ENCODE data around the gene MMS22L.
"Not testable (repeated sequence)": the region's sequence is repeated elsewhere in the genome, so short reads cannot be mapped to it uniquely, and the experiment has no call there.

Gene MMS22L

GRCh38 chr6:97160280-97160679 lies 122.7 kb downstream of the MMS22L start:
- TF ChIP-seq, protein P1, sequence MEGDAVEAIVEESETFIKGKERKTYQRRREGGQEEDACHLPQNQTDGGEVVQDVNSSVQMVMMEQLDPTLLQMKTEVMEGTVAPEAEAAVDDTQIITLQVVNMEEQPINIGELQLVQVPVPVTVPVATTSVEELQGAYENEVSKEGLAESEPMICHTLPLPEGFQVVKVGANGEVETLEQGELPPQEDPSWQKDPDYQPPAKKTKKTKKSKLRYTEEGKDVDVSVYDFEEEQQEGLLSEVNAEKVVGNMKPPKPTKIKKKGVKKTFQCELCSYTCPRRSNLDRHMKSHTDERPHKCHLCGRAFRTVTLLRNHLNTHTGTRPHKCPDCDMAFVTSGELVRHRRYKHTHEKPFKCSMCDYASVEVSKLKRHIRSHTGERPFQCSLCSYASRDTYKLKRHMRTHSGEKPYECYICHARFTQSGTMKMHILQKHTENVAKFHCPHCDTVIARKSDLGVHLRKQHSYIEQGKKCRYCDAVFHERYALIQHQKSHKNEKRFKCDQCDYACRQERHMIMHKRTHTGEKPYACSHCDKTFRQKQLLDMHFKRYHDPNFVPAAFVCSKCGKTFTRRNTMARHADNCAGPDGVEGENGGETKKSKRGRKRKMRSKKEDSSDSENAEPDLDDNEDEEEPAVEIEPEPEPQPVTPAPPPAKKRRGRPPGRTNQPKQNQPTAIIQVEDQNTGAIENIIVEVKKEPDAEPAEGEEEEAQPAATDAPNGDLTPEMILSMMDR (IDR thresholded peaks at IDR 0.05; ENCODE audit: low read depth, low read length, missing control alignments): no peak
- no peak overlapping the region for H3K4me3 ChIP-seq (replicated peaks; ENCODE audit: low read depth, low read length)
- DNase-seq (ENCODE audit: extremely low read depth, low read depth): no peak

DNA sequence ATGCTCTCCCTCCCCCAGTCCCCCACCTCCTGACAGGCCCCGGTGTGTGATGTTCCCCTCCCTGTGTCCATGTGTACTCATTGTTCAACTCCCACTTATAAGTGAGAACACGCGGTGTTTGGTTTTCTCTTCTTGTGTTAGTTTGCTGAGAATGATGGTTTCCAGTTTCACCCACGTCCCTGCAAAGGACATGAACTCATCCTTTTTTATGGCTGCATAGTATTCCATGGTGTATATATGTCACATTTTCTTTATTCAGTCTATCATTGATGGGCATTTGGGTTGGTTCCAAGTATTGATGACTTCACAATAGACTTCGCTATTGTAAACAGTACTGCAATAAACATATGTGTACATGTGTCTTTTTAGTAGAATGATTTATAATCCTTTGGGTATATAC lies 127.6 kb downstream of the MMS22L start:
- not testable (repeated sequence) for DNase-seq (ENCODE audit: extremely low read depth, low read depth)

GRCh38 chr6:97154015-97154414 lies 129.0 kb downstream of the MMS22L start:
- DNase-seq (ENCODE audit: extremely low read depth, low read depth): no peak
- TF ChIP-seq, protein P1 (IDR thresholded peaks at IDR 0.05; ENCODE audit: low read depth, low read length, missing control alignments): no peak
- no peak overlapping the region for H3K4me3 ChIP-seq (replicated peaks; ENCODE audit: low read depth, low read length)

More for the DNA sequence above, 127.6 kb downstream of the MMS22L start:
- H3K4me3 ChIP-seq (replicated peaks; ENCODE audit: low read depth, low read length): not testable (repeated sequence)

DNA sequence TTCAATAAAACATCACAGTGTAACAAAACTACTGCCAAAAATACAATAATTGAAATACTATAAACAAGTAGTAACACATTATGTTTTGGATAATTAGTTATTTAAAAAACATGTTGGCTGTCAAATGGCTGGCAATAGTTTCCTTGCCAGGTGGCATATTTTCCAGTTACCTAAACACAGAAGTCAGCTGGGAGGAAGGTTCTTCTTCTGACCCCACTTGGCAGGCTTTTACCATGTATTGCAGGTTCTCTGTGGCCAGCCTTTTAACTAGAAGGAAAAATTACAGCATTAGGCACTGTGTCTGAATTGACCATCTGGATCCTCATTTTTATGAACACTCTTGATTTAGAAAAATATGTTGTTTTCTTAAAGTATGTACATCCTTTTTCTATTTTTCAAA lies 131.4 kb downstream of the MMS22L start:
- DNase-seq (ENCODE audit: extremely low read depth, low read depth): no peak
- TF ChIP-seq, protein P1 (IDR thresholded peaks at IDR 0.05; ENCODE audit: low read depth, low read length, missing control alignments): no peak
- H3K4me3 ChIP-seq (replicated peaks; ENCODE audit: low read depth, low read length): no peak overlapping the region

- no peak overlapping the region for H3K4me3 ChIP-seq (replicated peaks; ENCODE audit: low read depth, low read length)
- TF ChIP-seq, protein P1 (IDR thresholded peaks at IDR 0.05; ENCODE audit: low read depth, low read length, missing control alignments): no peak
- no peak for DNase-seq (ENCODE audit: extremely low read depth, low read depth)
These were observed 132.1 kb downstream of the MMS22L start for GRCh38 chr6:97150932-97151331.

DNA sequence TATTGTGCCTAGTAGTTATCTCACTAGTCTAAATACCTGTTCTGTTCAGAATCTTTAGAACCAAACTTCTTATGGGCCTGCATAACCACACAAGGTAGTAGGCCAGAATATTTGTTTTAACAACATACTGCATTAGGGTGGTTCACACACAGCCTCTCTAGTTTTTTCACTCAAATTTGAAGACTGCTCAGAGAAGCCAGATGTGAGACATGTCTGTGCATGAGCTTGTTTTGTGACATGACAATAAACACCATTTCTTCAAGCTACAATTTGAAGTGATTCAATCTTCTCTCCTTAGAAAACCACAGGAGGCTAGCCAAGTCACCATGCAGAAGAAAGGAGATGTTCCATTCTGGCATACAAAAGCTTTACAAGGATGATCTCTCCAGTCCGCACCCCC lies 135.6 kb downstream of the MMS22L start:
- no peak for DNase-seq (ENCODE audit: extremely low read depth, low read depth)
- no peak overlapping the region for H3K4me3 ChIP-seq (replicated peaks; ENCODE audit: low read depth, low read length)
- TF ChIP-seq, protein P1 (IDR thresholded peaks at IDR 0.05; ENCODE audit: low read depth, low read length, missing control alignments): no peak

DNA sequence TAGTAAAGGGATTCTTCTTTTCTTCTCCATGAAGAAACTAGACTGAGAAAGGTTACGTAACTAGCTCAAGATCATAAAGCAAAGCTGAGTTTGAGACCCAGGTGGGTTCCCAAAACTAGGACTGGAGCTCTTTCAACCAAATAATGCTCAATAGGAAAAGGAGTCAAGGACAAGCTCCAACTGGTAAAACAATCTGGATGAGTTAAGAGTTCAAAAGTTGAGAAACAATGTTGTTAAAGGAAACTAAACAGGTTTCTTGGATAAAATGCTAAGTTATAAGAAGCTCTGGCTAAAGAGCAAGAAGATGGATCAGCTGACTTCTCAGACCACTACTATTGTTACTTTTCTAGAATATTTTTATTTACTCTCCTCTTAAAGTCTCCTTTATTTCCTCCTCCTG lies 137.3 kb downstream of the MMS22L start:
- H3K4me3 ChIP-seq (replicated peaks; ENCODE audit: low read depth, low read length): no peak overlapping the region
- DNase-seq (ENCODE audit: extremely low read depth, low read depth): no peak
- TF ChIP-seq, protein P1 (IDR thresholded peaks at IDR 0.05; ENCODE audit: low read depth, low read length, missing control alignments): no peak
